Gastroesophageal sphincter (tissue), 3 donors: ENCODE measurements around the gene NPHP4.

Experiments
- EP300 ChIP-seq: sonication (generic); formaldehyde crosslinking; IDR thresholded peaks from one replicate; pipeline ENCODE4 v1.6.1; 2017; ENCODE audit warnings: antibody characterized with exemption, mild to moderate bottlenecking
- POLR2A ChIP-seq, 2 donors: fragments of 450-650 bp; IDR thresholded peaks; one replicate each; pipeline ENCODE4 v1.6.1; 2017; ENCODE audit warnings: antibody characterized with exemption in 2 of 2, mild to moderate bottlenecking in 2 of 2, moderate library complexity in 1 of 2
- POLR2AphosphoS5 ChIP-seq: sonication (generic); formaldehyde crosslinking; IDR thresholded peaks from one replicate; pipeline ENCODE4 v1.6.1; 2017; ENCODE audit warnings: antibody characterized with exemption
- TF ChIP-seq, protein P1 (sequence below), 4 experiments: fragments of 200-600 bp in 2 of 4; fragments of 450-650 bp in 2 of 4; sonication (generic) in 1 of 4; IDR thresholded peaks; one replicate each; pipeline ENCODE4 v1.5.1; 2017 to 2019; ENCODE audit warnings: antibody characterized with exemption in 4 of 4, mild to moderate bottlenecking in 2 of 4, moderate library complexity in 2 of 4

DNA sequence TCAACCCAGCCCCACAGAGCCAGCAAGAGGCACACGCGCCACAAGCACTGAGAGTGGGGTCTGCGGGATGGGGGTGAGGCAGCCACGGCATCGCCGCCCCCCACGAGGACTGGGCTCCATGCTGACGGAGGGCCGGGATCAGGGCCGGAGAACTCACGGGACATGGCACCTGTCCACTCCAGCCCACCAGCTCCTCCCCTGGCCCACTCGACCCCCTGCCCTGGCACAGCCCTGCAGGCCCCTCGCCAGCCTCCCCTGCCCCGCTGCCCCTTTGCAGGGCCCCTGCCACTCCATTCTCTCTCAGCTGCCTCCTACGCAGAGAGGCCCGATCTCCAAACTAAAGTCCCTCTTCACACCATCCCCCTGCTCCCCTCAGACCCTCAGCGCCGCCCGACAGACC lies 134.0 kb downstream of the NPHP4 start:
- TF ChIP-seq POLR2AphosphoS5 (no peak), POLR2A (IDR thresholded peaks at IDR 0.05) (no peak), EP300 (no peak)
- TF ChIP-seq, protein P1, sequence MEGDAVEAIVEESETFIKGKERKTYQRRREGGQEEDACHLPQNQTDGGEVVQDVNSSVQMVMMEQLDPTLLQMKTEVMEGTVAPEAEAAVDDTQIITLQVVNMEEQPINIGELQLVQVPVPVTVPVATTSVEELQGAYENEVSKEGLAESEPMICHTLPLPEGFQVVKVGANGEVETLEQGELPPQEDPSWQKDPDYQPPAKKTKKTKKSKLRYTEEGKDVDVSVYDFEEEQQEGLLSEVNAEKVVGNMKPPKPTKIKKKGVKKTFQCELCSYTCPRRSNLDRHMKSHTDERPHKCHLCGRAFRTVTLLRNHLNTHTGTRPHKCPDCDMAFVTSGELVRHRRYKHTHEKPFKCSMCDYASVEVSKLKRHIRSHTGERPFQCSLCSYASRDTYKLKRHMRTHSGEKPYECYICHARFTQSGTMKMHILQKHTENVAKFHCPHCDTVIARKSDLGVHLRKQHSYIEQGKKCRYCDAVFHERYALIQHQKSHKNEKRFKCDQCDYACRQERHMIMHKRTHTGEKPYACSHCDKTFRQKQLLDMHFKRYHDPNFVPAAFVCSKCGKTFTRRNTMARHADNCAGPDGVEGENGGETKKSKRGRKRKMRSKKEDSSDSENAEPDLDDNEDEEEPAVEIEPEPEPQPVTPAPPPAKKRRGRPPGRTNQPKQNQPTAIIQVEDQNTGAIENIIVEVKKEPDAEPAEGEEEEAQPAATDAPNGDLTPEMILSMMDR (IDR thresholded peaks at IDR 0.05), result no peak
